GM12892 (cell line): ENCODE measurements around the gene PRKAG2.
"Not testable (repeated sequence)": the region's sequence is repeated elsewhere in the genome, so short reads cannot be mapped to it uniquely, and the experiment has no call there.

Experiments used
- POLR2A ChIP-seq: IDR thresholded peaks from 2 replicates; pipeline ENCODE4 v1.6.1; 2011; ENCODE audit warnings: low read depth, low read length, control low read depth
- POLR2AphosphoS5 ChIP-seq: IDR thresholded peaks from 2 replicates; pipeline ENCODE4 v1.6.1; 2011; ENCODE audit warnings: low read depth, low read length, control low read depth
- TAF1 ChIP-seq: IDR thresholded peaks from 2 replicates; pipeline ENCODE4 v1.6.1; 2011; ENCODE audit warnings: low read depth, mild to moderate bottlenecking, control low read depth, low read length, borderline replicate concordance

GRCh38 chr7:151826316-151826715, 50.6 kb downstream of the PRKAG2 start:
- not testable (repeated sequence) for TF ChIP-seq POLR2AphosphoS5, POLR2A, TAF1
